Keratinocyte (primary cell): Measurements from ENCODE around the gene PDZD2. TPM values are rescaled to one million over a fixed set of nuclear protein-coding genes. Genes with fewer than 3 reads are reported as not detected.
A peak's percentile ranks its signal among the peaks of the same experiment; 100 is the strongest.

ENCODE experiments used
- DNase-seq: peaks from one replicate; pipeline ENCODE4 v3.0.0-alpha.2; 2011; ENCODE audit warnings: low read depth, missing footprints, low spot score
- FAIRE-seq: peaks from 2 replicates; lab custom pipeline; 2011; peaks lifted over from hg19 to GRCh38; lab: Jason Lieb, UNC
- H2AFZ ChIP-seq: 2 replicates; pipeline ENCODE4 v1.6.0; 2012; ENCODE audit warnings: low read length, control low read depth, inconsistent platforms; ENCODE audit not compliant: control insufficient read depth
- H3K27ac ChIP-seq: 2 replicates; pipeline ENCODE4 v1.5.1; 2011; ENCODE audit warnings: low read length; ENCODE audit not compliant: control insufficient read depth, insufficient read depth
- H3K27me3 ChIP-seq: 3 replicates; pipeline ENCODE4 v1.6.0; 2011; ENCODE audit warnings: low read length; ENCODE audit not compliant: control insufficient read depth, insufficient read depth; ENCODE audit errors: extremely low read depth
- H3K36me3 ChIP-seq, 2 experiments: 2 replicates in 1 of 2; 3 replicates in 1 of 2; pipeline ENCODE4 v1.5.1; 2011; ENCODE audit warnings: low read length in 2 of 2, mild to moderate bottlenecking in 1 of 2; ENCODE audit not compliant: control insufficient read depth in 2 of 2, insufficient read depth in 2 of 2; ENCODE audit errors: extremely low read depth in 1 of 2
- H3K4me1 ChIP-seq: 3 replicates; pipeline ENCODE4 v1.5.1; 2011; ENCODE audit warnings: low read length; ENCODE audit not compliant: control insufficient read depth, insufficient read depth; ENCODE audit errors: extremely low read depth
- H3K4me2 ChIP-seq: 3 replicates; pipeline ENCODE4 v1.6.0; 2011; ENCODE audit warnings: low read depth, low read length; ENCODE audit not compliant: control insufficient read depth, insufficient read depth; ENCODE audit errors: extremely low read depth
- H3K4me3 ChIP-seq, 3 experiments: fragments of 200-600 bp in 1 of 3; sonication (generic) in 1 of 3; 2 replicates in 2 of 3; 3 replicates in 1 of 3; pipeline ENCODE4 v1.5.1; 2011 to 2016; ENCODE audit warnings: low read length in 3 of 3, mild to moderate bottlenecking in 3 of 3, control low read depth in 2 of 3, inconsistent platforms in 1 of 3, low read depth in 1 of 3, mixed read lengths in 1 of 3, mixed run types in 1 of 3, moderate library complexity in 1 of 3; ENCODE audit not compliant: control insufficient read depth in 2 of 3, insufficient read depth in 2 of 3; ENCODE audit errors: extremely low read depth in 1 of 3
- H3K79me2 ChIP-seq: 2 replicates; pipeline ENCODE4 v1.6.0; 2012; ENCODE audit warnings: low read length; ENCODE audit not compliant: control insufficient read depth, insufficient read depth
- H3K9ac ChIP-seq: 3 replicates; pipeline ENCODE4 v1.6.0; 2011; ENCODE audit warnings: low read length; ENCODE audit not compliant: control insufficient read depth, insufficient read depth; ENCODE audit errors: extremely low read depth
- H3K9me1 ChIP-seq: 3 replicates; pipeline ENCODE4 v1.6.0; 2011; ENCODE audit warnings: low read length; ENCODE audit not compliant: control insufficient read depth, insufficient read depth; ENCODE audit errors: extremely low read depth
- H3K9me3 ChIP-seq: 2 replicates; pipeline ENCODE4 v1.5.1; 2012; ENCODE audit warnings: low read depth, low read length; ENCODE audit not compliant: control insufficient read depth
- H4K20me1 ChIP-seq: 3 replicates; pipeline ENCODE4 v1.6.0; 2011; ENCODE audit warnings: low read length; ENCODE audit not compliant: control insufficient read depth, insufficient read depth; ENCODE audit errors: extremely low read depth
- CTCF ChIP-seq, 3 experiments: IDR thresholded peaks in 1 of 3; conservative IDR thresholded peaks in 1 of 3; optimal IDR thresholded peaks in 1 of 3; 2 replicates in 2 of 3; 3 replicates in 1 of 3; pipeline versions ENCODE3 to v1.5.1; 2011; ENCODE audit warnings: low read length in 3 of 3, mild to moderate bottlenecking in 3 of 3, moderate library complexity in 2 of 3, control low read depth in 1 of 3, inconsistent platforms in 1 of 3; ENCODE audit not compliant: insufficient read depth in 2 of 3; ENCODE audit errors: extremely low read depth in 1 of 3
- EZH2 ChIP-seq: IDR thresholded peaks from one replicate; pipeline ENCODE4 v1.6.1; 2012; ENCODE audit warnings: inconsistent platforms, mild to moderate bottlenecking, low read length, moderate library complexity
- dilution Hi-C: fragments of 300-500 bp; cut with MboI; formaldehyde crosslinking; loops from one replicate; pipeline ENCODE4 v1.7.0; 2020; ENCODE audit warnings: low sequenced_read_pairs; ENCODE audit not compliant: extremely low pct_ligation_motif_present
- polyA plus RNA-seq, 5 experiments: library from polyadenylated mRNA; depleted of rRNA in 3 of 5; stranded (reverse) in 3 of 5; stranded (forward) in 1 of 5; unstranded in 1 of 5; fragments of >200 nt; gene quantifications; 1 replicate in 1 of 5; 2 replicates in 3 of 5; 3 replicates in 1 of 5; pipeline versions ENCODE4 v1.2.1 to v1.2.3, GENCODE V29; 2011 to 2012; ENCODE audit warnings: missing spikeins in 2 of 5, low read depth in 1 of 5, low replicate concordance in 1 of 5

PDZD2 gene
- polyA plus RNA-seq, 1 donor (not counting 4 experiments of a cell fraction or from before 2014, with no cell fraction given), result 7.3 TPM

GRCh38 chr5:31637851-31638250, 1.1 kb upstream of the PDZD2 start:
- Histone ChIP-seq H3K9me3 (no peaks in the 10 kb centered on the region), H3K79me2 (no peaks in the 10 kb centered on the region), H4K20me1 (no peaks in the 10 kb centered on the region), H3K27ac (no peak overlapping the region), H2AFZ (no peak overlapping the region), H3K4me1 (no peaks in the 10 kb centered on the region), H3K4me2 (no peak overlapping the region), H3K27me3 (peaks cover 18% of the 10 kb centered on the region), H3K9ac (no peak overlapping the region), H3K4me3 (no peak overlapping the region), H3K9me1 (no peaks in the 10 kb centered on the region), H3K36me3 (no peaks in the 10 kb centered on the region)
- TF ChIP-seq EZH2 (no peak), CTCF (optimal IDR thresholded peaks at IDR 0.05 in 1 of 3, IDR thresholded peaks at IDR 0.05 in 1 of 3, conservative IDR thresholded peaks at IDR 0.05 in 1 of 3; ENCODE audit: extremely low read depth in 1 of 3, insufficient read depth in 2 of 3, low read length in 3 of 3) (no peak)
- dilution Hi-C loops, result no loop called here
- FAIRE-seq, result no peak
- DNase-seq, result no peak

GRCh38 chr5:31638345-31638744, 586 bp upstream of the PDZD2 start:
- H3K27ac ChIP-seq, result no peak overlapping the region
- peak overlapping the region; percentile 68 for H2AFZ ChIP-seq
- peaks cover 18% of the 10 kb centered on the region for H3K27me3 ChIP-seq
- no peak for FAIRE-seq
- peak overlapping the region; percentile 48 to 69 (median 66) for H3K4me3 ChIP-seq
- peak overlapping the region; percentile 8 for H3K9ac ChIP-seq
- TF ChIP-seq EZH2, result no peak
- no peak for TF ChIP-seq CTCF (optimal IDR thresholded peaks at IDR 0.05 in 1 of 3, IDR thresholded peaks at IDR 0.05 in 1 of 3, conservative IDR thresholded peaks at IDR 0.05 in 1 of 3; ENCODE audit: extremely low read depth in 1 of 3, insufficient read depth in 2 of 3, low read length in 3 of 3)
- H3K9me1 ChIP-seq, result no peaks in the 10 kb centered on the region
- no peaks in the 10 kb centered on the region for H3K79me2 ChIP-seq
- peak overlapping the region; percentile 57 for H3K4me2 ChIP-seq
- dilution Hi-C loops, result no loop called here
- H3K36me3 ChIP-seq, result no peaks in the 10 kb centered on the region
- no peaks in the 10 kb centered on the region for H3K9me3 ChIP-seq
- DNase-seq, result no peak
- H4K20me1 ChIP-seq, result no peaks in the 10 kb centered on the region
- no peaks in the 10 kb centered on the region for H3K4me1 ChIP-seq
